ENCODE data around the gene KPNA5. TPM values are rescaled to one million over a fixed set of nuclear protein-coding genes. Genes with fewer than 3 reads are reported as not detected.

The KPNA5 gene
- total RNA-seq, 4 donors from 2014 or later = 1.1 to 8.2 (median 3.2) TPM

- 0% methylated on average over 2 of the region's 89 CpGs for WGBS, 2 donors
- H3K27me3 ChIP-seq = peaks cover 0 to 41% (median 3%) of the 10 kb centered on the region in 4 donors
- TF ChIP-seq CTCF (IDR thresholded peaks at IDR 0.05) = no peak
- no peak for TF ChIP-seq POLR2A (IDR thresholded peaks at IDR 0.05)
- intact Hi-C loops (cut with DNase I) = no loop called here
- DNase-seq = no peak
- H3K9me3 ChIP-seq = no peaks in the 10 kb centered on the region
- H3K27ac ChIP-seq = peak within 1 kb of the TSS in 3 of 4 donors; percentile 5 to 67 (median 67)
- peaks cover 5 to 16% (median 7%) of the 10 kb centered on the region in 3 donors for H3K4me1 ChIP-seq
- peak within 1 kb of the TSS; percentile 37 to 71 (median 50) for H3K4me3 ChIP-seq
- no peaks in the 10 kb centered on the region for H3K36me3 ChIP-seq
Measured at GRCh38 chr6:116764961-116765841, 84.2 kb downstream of the KPNA5 start, which contains the start of gene FAM162B. Gene FAM162B (minus strand): TSS chr6:116765719. CDS start chr6:116765576, 143 bp downstream.

- DNase-seq = no peak
- Histone ChIP-seq H3K9me3 (no peaks in the 10 kb centered on the region), H3K27me3 (peaks cover 0 to 41% (median 3%) of the 10 kb centered on the region in 4 donors), H3K27ac (peak overlapping the region in 1 of 4 donors; percentile 2), H3K36me3 (no peaks in the 10 kb centered on the region), H3K4me3 (no peak overlapping the region), H3K4me1 (peaks cover 5 to 16% (median 7%) of the 10 kb centered on the region in 3 donors)
- WGBS, 2 donors = 53 to 55% methylated on average over 5 of the region's 5 CpGs
- no peak for TF ChIP-seq CTCF (IDR thresholded peaks at IDR 0.05)
- intact Hi-C loops (cut with DNase I) = no loop called here
Measured at GRCh38 chr6:116766506-116767176, 85.6 kb downstream of the KPNA5 start.

- H3K4me1 ChIP-seq = peaks cover 5 to 16% (median 7%) of the 10 kb centered on the region in 3 donors
- H3K9me3 ChIP-seq = no peaks in the 10 kb centered on the region
- TF ChIP-seq POLR2A (IDR thresholded peaks at IDR 0.05) = no peak
- TF ChIP-seq CTCF (IDR thresholded peaks at IDR 0.05) = no peak
- H3K36me3 ChIP-seq = no peaks in the 10 kb centered on the region
- no peak overlapping the region for H3K4me3 ChIP-seq
- H3K27ac ChIP-seq = no peak overlapping the region
- no peak for DNase-seq
- intact Hi-C loops (cut with DNase I) = no loop called here
- H3K27me3 ChIP-seq = peaks cover 0 to 41% (median 3%) of the 10 kb centered on the region in 4 donors
- 55 to 58% methylated on average over 2 of the region's 2 CpGs for WGBS, 2 donors
Measured at GRCh38 chr6:116767715-116768114, 86.7 kb downstream of the KPNA5 start.

- Histone ChIP-seq H3K36me3 (no peaks in the 10 kb centered on the region), H3K4me1 (no peaks in the 10 kb centered on the region), H3K9me3 (no peaks in the 10 kb centered on the region), H3K4me3 (no peak overlapping the region), H3K27ac (no peak overlapping the region), H3K27me3 (peaks cover 0 to 3% (median 0%) of the 10 kb centered on the region in 4 donors)
- intact Hi-C loops (cut with DNase I) = no loop called here
- 68 to 72% methylated on average over 1 of the region's 1 CpG for WGBS, 2 donors
- DNase-seq = no peak
- TF ChIP-seq CTCF (IDR thresholded peaks at IDR 0.05) (no peak), POLR2A (IDR thresholded peaks at IDR 0.05) (no peak)
Measured at GRCh38 chr6:116772450-116772849, 91.4 kb downstream of the KPNA5 start.

GRCh38 chr6:116773886-116774285 is 92.9 kb downstream of the KPNA5 start:
- Histone ChIP-seq H3K4me3 (no peak overlapping the region), H3K27me3 (no peaks in the 10 kb centered on the region), H3K4me1 (no peaks in the 10 kb centered on the region), H3K9me3 (no peaks in the 10 kb centered on the region), H3K36me3 (no peaks in the 10 kb centered on the region), H3K27ac (no peak overlapping the region)
- no peak for DNase-seq
- TF ChIP-seq CTCF (IDR thresholded peaks at IDR 0.05) = no peak
- no peak for TF ChIP-seq POLR2A (IDR thresholded peaks at IDR 0.05)
- 64 to 78% methylated on average over 1 of the region's 1 CpG for WGBS, 2 donors
- intact Hi-C loops (cut with DNase I) = no loop called here
